ENCODE data around the gene TSPYL4.

TSPYL4 gene

DNA sequence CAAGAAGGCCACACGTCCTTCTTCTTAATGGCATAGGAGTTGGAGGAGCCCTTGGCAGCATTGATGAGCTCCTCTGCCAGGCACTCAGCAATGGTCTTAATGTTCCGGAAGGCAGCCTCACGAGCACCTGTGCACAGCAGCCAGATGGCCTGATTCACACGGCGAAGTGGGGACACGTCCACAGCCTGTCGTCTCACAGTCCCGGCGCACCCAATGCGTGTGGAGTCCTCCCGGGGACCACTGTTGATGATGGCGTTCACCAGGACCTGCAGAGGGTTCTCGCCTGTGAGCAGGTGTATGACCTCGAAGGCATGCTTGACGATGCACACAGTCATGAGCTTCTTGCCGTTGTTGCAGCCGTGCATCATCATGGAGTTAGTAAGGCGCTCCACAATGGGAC is 4.6 kb upstream of the TSPYL4 start:
- Mint-ChIP-seq H3K4me1 (peaks cover 6 to 17% of the 10 kb centered on the region in 2 donors), H3K27me3 (no peaks in the 10 kb centered on the region), H3K36me3 (peaks cover 23 to 43% of the 10 kb centered on the region in 2 donors), H3K4me3 (no peak overlapping the region), H3K27ac (no peak overlapping the region), H3K9me3 (peaks cover 8% of the 10 kb centered on the region in 2 donors)
- ATAC-seq (replicated peaks) = no peak
- DNase-seq = no peak

DNA sequence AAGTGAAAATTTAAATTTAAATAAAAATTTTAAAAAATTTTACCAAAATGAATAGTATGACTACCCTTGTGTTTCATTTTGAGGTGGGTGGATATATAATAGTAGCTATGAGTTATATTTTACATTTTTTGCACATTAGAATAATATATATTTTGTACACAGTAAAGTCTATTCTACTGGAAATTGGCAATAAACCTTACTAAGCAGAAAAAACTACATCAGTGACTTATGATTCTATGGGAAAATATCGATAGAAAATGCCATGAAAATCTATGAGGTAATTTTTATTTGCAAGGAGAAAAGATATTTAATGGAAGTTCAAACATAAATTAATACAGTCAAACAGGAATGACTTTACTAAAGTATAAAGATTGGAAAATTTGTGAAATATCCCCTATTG is 2.8 kb upstream of the TSPYL4 start:
- Mint-ChIP-seq H3K9me3 (peaks cover 0 to 2% of the 10 kb centered on the region in 2 donors), H3K36me3 (peaks cover 9 to 27% of the 10 kb centered on the region in 2 donors)
- no peak for ATAC-seq (replicated peaks)

DNA sequence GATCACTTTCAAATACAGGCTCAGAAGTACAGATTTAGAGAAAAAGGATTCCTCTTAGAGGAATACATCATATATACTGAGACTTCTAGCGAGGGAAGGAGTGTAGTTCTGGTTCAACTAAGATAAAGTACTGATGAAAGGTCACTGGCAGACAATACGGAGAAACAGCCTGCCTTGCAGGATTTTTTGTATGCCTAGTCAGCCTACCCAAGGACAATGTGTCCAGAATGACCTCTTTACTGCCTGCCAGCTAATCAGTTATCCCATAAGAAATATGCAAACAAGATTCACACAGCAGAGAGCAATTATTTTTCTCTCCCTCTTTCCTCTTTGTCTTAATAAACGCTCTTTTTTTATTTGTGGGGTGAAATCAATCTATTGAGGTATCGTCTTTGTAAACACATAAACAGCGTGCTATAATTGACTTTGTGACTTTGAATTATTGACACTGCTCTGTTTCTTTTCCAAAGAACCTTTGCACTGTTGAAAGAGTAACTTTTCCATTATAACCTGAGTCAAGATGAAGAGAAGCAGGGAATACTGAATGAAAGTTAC is 1.4 kb upstream of the TSPYL4 start:
- ATAC-seq (replicated peaks) = no peak
- peaks cover 0 to 2% of the 10 kb centered on the region in 2 donors for H3K9me3 Mint-ChIP-seq
- DNase-seq = no peak

More for the DNA sequence above, 2.8 kb upstream of the TSPYL4 start:
- peaks cover 17 to 25% of the 10 kb centered on the region in 2 donors for H3K4me1 Mint-ChIP-seq
- no peak overlapping the region for H3K27ac Mint-ChIP-seq
- no peak for DNase-seq
- H3K4me3 Mint-ChIP-seq = no peak overlapping the region
- H3K27me3 Mint-ChIP-seq = no peaks in the 10 kb centered on the region

DNA sequence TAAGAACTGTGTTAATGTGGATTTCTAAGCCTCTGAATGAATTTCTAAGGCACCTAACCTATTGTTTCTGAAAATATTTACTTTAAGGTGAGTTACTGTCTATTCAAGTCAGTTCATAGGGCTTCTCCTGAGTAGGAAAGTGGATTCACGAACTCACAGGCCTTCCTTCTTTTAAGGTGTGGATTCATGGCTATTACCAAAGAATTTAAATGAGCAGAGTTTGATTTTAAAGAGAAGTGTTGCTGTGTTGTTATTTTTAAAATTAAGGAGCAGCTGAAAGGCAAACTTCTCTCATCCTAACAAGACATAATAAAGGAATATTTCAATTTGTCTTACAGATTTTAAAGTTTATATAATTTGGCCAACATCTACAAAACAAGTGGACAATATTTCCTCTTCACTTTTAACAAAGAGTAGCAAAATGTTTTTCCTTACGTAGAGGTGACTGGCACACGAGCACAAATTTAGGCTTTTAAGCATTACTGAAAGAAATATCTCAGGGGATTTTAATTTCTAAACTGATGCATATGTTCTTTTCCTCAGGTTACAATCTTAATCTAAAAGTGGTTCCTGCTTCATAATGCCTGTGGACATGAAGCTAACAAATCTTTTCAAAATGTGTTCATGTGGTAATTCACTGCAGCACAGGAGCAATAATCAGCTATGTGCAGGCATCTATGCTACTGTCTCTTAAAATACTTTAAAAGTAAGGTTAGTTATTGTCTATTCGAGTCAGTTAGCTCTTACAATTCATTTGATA is 602 bp upstream of the TSPYL4 start:
- peaks cover 0 to under 1% of the 10 kb centered on the region in 2 donors for H3K9me3 Mint-ChIP-seq
- no peaks in the 10 kb centered on the region for H3K27me3 Mint-ChIP-seq
- H3K27ac Mint-ChIP-seq = no peak overlapping the region
- DNase-seq (no peak), ATAC-seq (replicated peaks) (peak in 1 of 2 donors; percentile 15)
- peaks cover 27 to 28% of the 10 kb centered on the region in 2 donors for H3K4me1 Mint-ChIP-seq
- peaks cover 13 to 21% of the 10 kb centered on the region in 2 donors for H3K36me3 Mint-ChIP-seq
- no peak overlapping the region for H3K4me3 Mint-ChIP-seq

More for the DNA sequence above, 1.4 kb upstream of the TSPYL4 start:
- Mint-ChIP-seq H3K4me3 (no peak overlapping the region), H3K27me3 (no peaks in the 10 kb centered on the region), H3K27ac (no peak overlapping the region), H3K36me3 (peaks cover 11 to 26% of the 10 kb centered on the region in 2 donors), H3K4me1 (peaks cover 26 to 29% of the 10 kb centered on the region in 2 donors)

DNA sequence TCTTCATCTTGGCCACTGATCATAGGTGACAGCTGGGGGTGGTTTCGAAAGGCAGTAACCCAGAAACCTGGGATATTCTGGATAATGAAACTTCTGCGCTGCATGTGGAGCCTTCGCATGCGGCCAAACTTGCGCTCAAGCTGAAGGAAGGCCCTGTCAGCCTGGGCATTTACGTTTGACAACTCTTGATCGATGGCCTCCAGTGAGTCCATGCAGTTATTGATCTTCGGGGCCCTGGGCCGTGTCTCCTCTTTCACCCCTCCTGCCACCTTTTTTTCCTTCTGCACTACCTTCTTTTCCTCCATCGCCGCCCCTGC is 729 bp downstream of the TSPYL4 start:
- no peak for ATAC-seq (replicated peaks)
- no peaks in the 10 kb centered on the region for H3K27me3 Mint-ChIP-seq
- H3K4me3 Mint-ChIP-seq = no peak overlapping the region
- H3K9me3 Mint-ChIP-seq = no peaks in the 10 kb centered on the region
- peaks cover 32 to 36% of the 10 kb centered on the region in 2 donors for H3K4me1 Mint-ChIP-seq
- H3K36me3 Mint-ChIP-seq = peaks cover 13 to 22% of the 10 kb centered on the region in 2 donors
- H3K27ac Mint-ChIP-seq = no peak overlapping the region
- DNase-seq = no peak

DNA sequence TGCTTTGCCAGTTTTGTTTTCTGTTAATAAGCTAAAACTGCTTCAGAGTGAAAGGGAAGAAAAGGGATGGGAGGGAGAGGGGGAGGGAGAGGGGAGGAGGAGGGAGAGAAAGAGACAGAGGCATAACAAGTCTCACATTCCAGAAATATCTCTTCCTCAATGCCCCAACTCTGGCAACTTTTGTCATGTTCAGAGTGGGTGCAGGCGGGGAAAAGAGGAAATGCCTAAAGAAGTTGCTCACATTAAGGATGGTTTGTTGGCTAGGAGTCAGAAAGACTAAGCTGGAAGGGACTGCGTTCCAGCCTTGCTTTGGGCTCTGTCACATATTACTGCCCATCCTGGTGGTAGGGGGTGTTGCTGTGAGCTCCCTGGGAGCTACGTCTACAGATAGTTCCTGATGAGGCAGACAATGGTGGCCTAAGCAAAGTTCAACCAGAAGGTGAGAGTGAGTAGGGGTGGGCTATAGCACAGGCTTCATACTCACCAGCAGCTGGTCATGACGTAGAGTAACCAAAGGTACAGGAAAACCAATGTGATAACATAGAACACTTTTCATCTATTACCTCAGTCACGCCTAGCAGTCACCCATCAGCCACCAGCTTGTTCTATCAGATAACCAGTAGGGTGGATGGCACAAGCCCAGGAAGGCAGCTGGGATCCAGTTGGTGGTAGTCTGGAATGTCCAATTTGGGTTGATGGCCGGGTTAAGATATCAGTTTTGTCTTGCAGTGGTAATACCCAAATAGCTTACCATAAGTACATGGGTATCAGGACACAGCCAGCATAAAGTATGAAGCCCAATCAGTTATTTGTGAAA is 2.1 kb downstream of the TSPYL4 start:
- no peak overlapping the region for H3K27ac Mint-ChIP-seq
- ATAC-seq (replicated peaks) (no peak), DNase-seq (no peak)
- H3K4me3 Mint-ChIP-seq = peak overlapping the region; percentile 8 to 60
- H3K9me3 Mint-ChIP-seq = no peaks in the 10 kb centered on the region
- no peaks in the 10 kb centered on the region for H3K27me3 Mint-ChIP-seq
- peaks cover 31 to 37% of the 10 kb centered on the region in 2 donors for H3K4me1 Mint-ChIP-seq
- H3K36me3 Mint-ChIP-seq = peaks cover 13 to 22% of the 10 kb centered on the region in 2 donors

DNA sequence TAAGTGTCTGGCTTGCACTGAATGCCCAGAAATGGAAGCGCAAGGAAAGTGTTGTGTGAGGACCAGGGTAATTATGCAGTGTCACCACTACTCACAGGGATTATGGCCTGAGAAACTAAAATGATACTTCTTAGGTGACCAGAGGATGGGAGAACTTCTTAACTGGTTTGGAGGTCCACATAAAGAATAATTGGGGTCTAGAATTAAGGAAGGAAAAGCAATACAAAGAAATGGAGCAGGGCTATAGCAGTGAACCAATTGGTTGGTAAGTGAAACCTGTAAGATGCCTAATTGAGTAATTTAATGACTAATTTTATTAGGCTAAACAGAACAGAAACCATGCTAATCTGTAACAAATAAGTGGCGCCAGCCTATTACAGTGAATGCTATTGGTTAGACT is 5.3 kb downstream of the TSPYL4 start:
- peak overlapping the region; percentile 26 for H3K27ac Mint-ChIP-seq

DNA sequence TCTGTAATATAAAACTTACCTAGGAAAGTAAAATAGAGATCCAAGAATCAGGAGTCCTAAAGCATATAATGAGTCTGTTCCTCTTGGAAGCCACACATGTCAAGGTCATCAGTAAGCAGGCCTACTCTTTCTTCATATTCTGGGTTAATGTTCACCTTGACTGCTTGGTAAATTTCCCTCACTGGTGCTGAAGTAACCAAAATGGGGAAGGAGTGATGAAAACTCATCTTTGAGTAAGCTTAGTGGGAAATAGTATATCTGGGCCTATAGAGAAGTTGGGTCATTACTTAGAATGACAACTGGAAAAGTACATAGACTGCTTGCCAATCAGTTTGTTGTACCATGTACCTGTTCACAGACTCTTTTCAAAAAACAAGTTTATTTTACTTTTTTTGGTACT is 6.6 kb downstream of the TSPYL4 start:
- H3K27me3 Mint-ChIP-seq = no peaks in the 10 kb centered on the region
- ATAC-seq (replicated peaks) = peak; percentile 63 to 74
- peaks cover 26 to 32% of the 10 kb centered on the region in 2 donors for H3K4me1 Mint-ChIP-seq
- H3K36me3 Mint-ChIP-seq = peaks cover 16 to 22% of the 10 kb centered on the region in 2 donors
- H3K4me3 Mint-ChIP-seq = no peak overlapping the region
- no peak for DNase-seq
- no peaks in the 10 kb centered on the region for H3K9me3 Mint-ChIP-seq
- H3K27ac Mint-ChIP-seq = no peak overlapping the region

More for the DNA sequence above, 5.3 kb downstream of the TSPYL4 start:
- Mint-ChIP-seq H3K4me1 (peaks cover 31 to 37% of the 10 kb centered on the region in 2 donors), H3K4me3 (no peak overlapping the region), H3K36me3 (peaks cover 16 to 22% of the 10 kb centered on the region in 2 donors), H3K9me3 (no peaks in the 10 kb centered on the region), H3K27me3 (no peaks in the 10 kb centered on the region)
- DNase-seq (no peak), ATAC-seq (replicated peaks) (no peak)

DNA sequence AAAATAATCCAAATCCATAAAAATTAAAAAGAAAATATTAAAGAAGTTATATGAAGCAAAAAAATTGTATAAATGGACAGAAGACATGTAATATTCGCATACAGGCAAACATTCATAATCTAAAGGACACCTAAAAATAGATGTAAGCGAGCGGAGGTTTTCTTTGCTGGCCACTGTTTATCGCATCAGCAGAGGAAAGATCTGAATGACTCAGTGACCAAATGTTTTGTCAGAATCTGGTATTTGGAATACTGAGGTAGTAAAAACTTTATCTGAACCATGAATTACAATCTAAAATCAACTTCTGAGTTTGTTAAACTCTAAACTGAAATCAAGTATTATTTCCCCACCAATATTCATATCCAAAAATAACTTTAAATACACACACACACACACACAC is 7.8 kb downstream of the TSPYL4 start:
- no peak for DNase-seq

DNA sequence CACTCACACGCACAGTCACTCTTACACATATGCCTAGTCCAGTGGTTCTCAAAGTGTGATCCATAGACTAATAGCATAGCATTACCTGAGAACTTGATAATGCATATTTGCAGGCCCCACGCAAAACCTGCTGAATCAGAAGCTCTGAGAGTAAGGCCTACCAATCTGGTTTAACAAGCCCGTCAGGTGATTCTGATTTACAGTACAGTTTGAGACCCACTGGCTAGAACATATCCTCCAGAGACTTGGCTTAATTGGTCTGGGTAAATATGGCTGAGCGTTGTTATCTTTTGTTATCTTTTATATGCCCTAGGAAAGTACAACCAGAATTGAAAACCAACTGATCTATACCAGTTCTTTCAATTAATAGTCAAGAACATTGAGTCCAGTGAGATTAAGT is 9.6 kb downstream of the TSPYL4 start:
- Mint-ChIP-seq H3K27me3 (no peaks in the 10 kb centered on the region), H3K4me3 (no peak overlapping the region), H3K36me3 (peaks cover 4 to 19% of the 10 kb centered on the region in 2 donors), H3K4me1 (peaks cover 6 to 9% of the 10 kb centered on the region in 2 donors), H3K9me3 (no peaks in the 10 kb centered on the region), H3K27ac (no peak overlapping the region)
- no peak for DNase-seq
- no peak for ATAC-seq (replicated peaks)

More for the DNA sequence above, 7.8 kb downstream of the TSPYL4 start:
- H3K27me3 Mint-ChIP-seq = no peaks in the 10 kb centered on the region
- H3K4me3 Mint-ChIP-seq = no peak overlapping the region
- ATAC-seq (replicated peaks) = no peak
- no peaks in the 10 kb centered on the region for H3K9me3 Mint-ChIP-seq
- H3K36me3 Mint-ChIP-seq = peaks cover 11 to 18% of the 10 kb centered on the region in 2 donors
- H3K4me1 Mint-ChIP-seq = peaks cover 16 to 20% of the 10 kb centered on the region in 2 donors
- H3K27ac Mint-ChIP-seq = no peak overlapping the region

DNA sequence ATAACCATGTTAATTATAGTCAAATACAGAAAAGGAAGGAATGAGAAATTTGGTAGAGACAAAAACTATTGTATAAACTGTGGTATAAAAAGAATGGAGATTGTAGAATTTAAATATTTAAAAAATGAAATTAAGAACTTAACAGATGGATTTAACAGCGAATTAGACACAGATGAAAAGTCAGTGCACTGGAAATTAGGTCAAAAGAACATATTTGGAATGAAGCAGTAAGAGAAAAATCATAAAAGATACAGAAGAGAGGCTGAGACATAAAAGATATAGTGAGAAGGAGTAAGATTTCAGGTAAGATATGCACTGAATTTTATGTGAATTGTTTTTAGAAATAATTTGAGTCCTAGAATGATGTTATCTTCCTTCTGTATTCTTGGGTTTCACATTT is 14.0 kb downstream of the TSPYL4 start:
- Mint-ChIP-seq H3K4me3 (no peak overlapping the region), H3K27me3 (no peaks in the 10 kb centered on the region), H3K27ac (no peak overlapping the region), H3K36me3 (peaks cover 8 to 22% of the 10 kb centered on the region in 2 donors), H3K9me3 (no peaks in the 10 kb centered on the region), H3K4me1 (no peaks in the 10 kb centered on the region)
- DNase-seq (no peak), ATAC-seq (replicated peaks) (no peak)

DNA sequence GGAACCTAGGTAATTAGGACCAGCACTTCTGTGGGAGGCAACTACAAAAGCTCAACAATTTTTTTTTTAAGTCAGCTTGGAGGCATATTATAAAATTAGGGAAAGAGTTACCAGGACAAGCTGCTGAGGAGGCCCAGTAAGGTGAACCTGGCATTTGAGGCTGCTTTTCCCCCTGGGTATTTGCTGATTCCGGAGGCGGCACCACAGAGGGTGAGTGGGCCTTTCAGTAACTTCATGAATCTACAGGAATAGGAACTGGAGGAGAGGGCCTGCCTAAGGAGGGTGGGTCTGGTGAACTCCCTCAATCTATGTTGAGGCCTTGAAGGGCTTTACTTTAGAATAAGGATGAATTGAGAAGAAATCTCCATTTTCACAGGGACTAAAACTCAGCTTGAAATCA is 14.6 kb downstream of the TSPYL4 start:
- DNase-seq (no peak), ATAC-seq (replicated peaks) (no peak)
- peaks cover 8 to 22% of the 10 kb centered on the region in 2 donors for H3K36me3 Mint-ChIP-seq
- H3K27me3 Mint-ChIP-seq = no peaks in the 10 kb centered on the region
- no peak overlapping the region for H3K4me3 Mint-ChIP-seq
- no peaks in the 10 kb centered on the region for H3K9me3 Mint-ChIP-seq
- no peak overlapping the region for H3K27ac Mint-ChIP-seq
- no peaks in the 10 kb centered on the region for H3K4me1 Mint-ChIP-seq

DNA sequence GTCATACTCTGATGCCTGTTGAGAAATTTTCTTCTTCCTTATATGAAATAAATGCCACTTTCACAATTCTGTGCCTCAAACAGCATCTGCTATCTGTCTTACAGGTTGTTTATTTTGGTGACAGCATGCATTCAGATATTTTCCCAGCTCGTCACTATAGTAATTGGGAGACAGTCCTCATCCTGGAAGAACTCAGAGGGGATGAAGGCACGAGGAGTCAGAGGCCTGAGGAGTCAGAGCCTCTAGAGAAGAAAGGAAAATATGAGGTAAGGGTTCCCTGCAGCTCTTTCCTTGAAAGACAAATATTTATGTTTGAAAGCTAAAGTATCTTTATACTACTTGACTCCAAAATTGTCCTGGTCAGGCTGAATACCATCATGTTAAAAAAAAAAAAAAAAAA is 15.8 kb downstream of the TSPYL4 start:
- peaks cover 6 to 22% of the 10 kb centered on the region in 2 donors for H3K36me3 Mint-ChIP-seq
- no peaks in the 10 kb centered on the region for H3K9me3 Mint-ChIP-seq
- no peaks in the 10 kb centered on the region for H3K4me1 Mint-ChIP-seq
- ATAC-seq (replicated peaks) (no peak), DNase-seq (no peak)
- peak overlapping the region; percentile 7 for H3K27ac Mint-ChIP-seq
- H3K4me3 Mint-ChIP-seq = no peak overlapping the region
- H3K27me3 Mint-ChIP-seq = no peaks in the 10 kb centered on the region

DNA sequence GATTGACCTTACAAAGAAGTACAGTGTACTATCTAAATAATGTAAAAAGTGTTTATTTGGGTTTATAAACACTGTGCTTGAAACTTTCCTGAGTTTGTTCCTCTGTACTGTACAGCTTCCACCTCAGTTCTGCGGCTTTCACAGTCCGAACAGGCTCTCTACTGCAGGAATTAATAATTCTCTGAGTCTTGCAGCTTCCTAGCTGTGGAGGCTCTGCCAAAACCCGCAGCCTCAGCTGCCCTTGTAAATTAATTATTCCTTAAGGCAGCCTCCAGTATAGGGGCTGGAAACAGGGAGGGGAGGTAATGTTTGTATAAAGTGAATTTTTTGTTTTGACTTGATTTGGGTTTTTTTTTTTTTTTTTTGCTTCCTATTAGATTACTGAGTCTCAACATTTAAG is 19.2 kb downstream of the TSPYL4 start:
- Mint-ChIP-seq H3K4me3 (no peak overlapping the region), H3K4me1 (no peaks in the 10 kb centered on the region), H3K27ac (no peak overlapping the region), H3K27me3 (no peaks in the 10 kb centered on the region), H3K9me3 (no peaks in the 10 kb centered on the region), H3K36me3 (peaks cover 10 to 21% of the 10 kb centered on the region in 2 donors)
- ATAC-seq (replicated peaks) = no peak
- no peak for DNase-seq

Measured in stimulated activated naive B cell treated with anti-CD40 and anti-IgM and Interleukin-4, amounts not matched to agents 10 μg/mL and 1 μg/mL and 100 μg/mL, for 72 hours (primary cell).